Measurements from ENCODE around the gene SSTR5.
"Not testable (repeated sequence)": the region's sequence is repeated elsewhere in the genome, so short reads cannot be mapped to it uniquely, and the experiment has no call there.

SSTR5 gene

DNA sequence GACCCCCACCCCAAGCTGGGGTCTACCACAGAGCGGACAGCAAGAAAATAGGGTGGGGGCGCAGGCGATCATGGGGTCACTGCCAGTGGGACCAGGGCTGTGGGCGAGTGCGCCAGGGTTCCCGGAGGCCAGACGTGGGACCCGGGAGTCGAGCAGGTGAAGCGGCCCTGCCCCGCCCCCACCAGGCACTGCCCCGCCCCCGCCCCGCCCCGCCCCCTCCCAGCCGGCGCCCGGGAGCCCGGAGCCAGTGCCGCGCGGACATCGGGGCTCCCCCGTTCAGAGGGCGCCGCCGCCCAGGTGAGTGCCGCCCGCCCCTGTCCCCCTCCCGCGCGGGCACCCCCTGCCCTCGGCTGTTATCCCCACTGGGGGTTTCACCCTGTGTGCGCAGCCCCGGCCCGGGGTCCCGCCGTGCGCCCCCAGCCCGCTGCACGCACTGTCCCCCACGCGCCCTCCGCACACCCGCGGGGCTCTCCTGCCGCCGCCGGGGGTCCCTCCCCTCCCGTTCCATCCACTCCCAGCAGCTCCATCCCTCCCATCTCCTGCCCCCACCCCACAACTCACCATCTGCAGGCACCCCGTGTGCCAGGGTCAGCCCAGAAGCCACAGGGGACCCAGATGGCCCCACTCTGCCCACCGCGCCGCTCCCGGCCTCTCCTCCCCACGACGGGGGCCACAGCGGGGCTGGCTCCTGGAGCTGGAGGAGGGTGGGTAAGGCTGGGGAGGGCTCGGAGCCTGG lies at the start of gene SSTR5:
Gene SSTR5, plus strand, starts transcription at position 222 of the 736 bp plus-strand sequence. CDS start 6,122 bp downstream, outside the sequence.
- DNase-seq = no peak

DNA sequence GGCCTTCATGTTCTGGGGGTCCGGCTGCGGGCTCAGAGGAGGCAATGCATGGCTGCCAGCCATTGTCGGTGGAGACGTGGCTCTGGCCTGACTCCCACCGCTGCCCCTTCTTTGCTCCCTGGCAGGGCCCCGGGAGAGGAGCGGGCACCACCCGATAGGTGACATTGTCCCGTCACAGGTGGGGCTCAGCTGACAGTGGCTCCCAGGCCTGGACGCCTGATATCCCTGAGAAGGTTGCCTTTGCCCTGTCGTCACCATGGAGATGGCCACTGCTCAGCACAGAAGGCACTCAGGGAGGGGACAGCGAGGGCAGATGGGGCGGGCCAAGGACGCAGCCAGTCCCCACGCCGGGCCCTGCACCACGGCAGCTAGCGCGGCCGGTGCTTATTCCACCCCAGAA lies 48.4 kb upstream of the SSTR5 start:
- DNase-seq = no peak

DNA sequence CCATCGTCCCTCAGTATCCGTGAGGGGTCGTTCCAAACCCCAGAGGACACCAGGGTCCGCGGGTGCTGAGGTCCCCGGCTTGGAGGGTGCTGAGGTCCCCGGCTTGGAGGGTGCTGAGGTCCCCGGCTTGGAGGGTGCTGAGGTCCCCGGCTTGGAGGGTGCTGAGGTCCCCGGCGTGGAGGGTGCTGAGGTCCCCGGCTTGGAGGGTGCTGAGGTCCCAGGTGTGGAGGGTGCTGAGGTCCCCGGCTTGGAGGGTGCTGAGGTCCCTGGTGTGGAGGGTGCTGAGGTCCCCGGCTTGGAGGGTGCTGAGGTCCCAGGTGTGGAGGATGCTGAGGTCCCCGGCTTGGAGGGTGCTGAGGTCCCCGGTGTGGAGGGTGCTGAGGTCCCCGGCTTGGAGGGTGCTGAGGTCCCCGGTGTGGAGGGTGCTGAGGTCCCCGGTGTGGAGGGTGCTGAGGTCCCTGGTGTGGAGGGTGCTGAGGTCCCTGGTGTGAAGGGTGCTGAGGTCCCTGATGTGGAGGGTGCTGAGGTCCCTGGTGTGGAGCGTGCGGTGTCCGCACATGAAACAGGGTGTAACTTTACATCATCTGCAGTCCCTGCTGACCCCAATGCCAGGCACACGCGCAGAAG lies 47.3 kb upstream of the SSTR5 start:
- not testable (repeated sequence) for DNase-seq

DNA sequence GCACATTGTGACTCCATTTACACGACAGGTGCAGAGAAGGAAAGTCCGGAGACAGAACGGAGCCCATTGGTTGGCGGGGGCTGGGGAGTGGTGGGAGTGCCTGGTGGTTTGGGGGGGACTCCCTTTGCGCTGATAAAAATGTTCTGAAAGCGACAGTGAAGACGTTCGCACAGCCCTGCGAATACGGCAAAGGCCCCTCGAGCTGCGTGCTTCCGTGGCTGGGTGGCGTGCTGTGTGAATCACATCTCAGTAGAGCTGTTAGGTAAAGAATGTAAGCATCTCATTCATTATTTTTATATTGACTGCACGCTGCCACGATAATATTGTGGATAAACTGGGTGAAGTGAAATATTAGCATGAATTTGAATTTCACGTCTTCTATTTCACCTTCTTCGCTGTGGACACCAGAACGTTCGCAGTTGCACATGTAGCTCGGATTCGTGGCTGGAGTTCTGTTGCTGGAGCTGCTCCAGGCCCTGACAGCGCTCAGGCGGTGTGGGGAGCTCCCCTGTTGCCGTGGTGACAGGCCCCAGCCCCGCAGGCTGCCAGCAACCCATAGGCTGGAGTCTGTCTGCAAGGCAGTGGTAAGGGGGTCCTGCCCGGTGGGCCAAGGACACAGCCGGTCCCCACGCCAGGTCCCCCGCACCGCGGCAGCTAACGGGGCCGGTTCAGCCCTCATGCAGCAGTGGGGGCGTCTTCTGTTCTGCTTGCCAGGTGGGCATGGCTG lies 46.3 kb upstream of the SSTR5 start:
- no peak for DNase-seq

DNA sequence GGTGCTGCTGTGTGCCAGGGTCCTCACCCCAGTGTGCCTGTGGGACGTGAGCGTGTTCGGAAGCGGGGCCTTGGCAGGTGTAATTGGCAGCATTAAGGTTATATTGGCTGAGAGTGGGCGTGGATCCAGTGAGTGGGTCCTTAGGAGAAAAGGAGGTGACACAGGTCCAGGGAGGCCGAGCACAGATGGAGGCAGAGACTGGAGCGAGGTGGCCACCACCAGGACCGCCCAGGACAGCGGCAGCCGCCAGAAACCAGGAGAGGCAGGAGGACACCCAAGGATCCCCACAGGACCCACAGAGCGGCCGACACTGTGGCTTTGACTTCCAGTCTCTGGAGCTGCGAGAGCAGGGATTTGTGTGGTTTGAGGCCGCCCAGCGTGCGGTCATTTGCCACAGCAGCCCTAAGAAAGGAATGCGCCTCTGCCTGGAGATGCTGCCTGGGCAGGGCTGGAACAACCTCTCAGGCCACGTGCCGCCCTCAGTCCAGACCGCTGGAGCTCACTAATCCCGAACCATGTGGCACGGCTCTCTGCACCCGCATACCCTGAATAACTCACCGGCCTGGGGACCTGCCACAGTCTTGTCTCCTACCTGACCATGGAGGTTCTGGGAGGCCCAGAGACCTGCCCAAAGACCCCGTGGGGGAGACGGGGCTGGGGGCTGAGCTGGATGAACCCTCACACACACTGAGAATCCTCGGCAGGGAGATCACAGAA lies 45.6 kb upstream of the SSTR5 start:
- no peak for DNase-seq

DNA sequence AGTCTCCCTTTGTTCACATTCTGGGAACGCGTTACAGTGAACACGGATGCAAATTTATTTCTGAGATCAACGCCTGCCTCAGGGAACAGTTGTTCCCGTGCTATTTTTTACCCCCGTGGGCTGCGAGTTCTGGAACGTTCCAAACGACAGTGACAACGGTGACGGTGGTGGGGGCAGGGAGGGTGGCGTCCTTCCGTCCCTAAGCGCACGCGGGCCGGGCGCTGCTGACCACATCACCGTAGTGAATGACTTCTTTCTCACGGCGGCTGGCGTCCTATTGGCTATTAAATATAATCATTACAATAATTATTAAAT lies 45.1 kb upstream of the SSTR5 start:
- no peak for DNase-seq

DNA sequence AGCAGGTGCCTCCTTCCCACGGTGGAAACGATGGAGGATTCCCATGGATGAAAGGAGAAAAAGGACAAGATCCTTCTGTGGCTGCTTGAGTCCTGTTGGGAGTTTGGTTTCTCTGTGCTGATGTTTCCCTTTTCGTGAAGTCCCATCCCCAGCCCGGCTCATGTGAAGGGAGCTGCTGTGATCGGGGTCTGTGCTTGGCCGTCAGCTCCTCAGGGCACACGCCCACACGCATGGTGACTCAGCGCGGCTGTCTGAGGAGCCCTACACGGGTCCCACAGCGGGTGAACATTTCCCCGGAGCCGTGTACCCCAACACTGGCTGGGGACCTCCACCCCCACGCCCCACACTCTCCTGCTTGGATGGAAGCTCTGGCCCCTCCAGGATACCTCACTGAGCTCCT lies 44.5 kb upstream of the SSTR5 start:
- DNase-seq = no peak

DNA sequence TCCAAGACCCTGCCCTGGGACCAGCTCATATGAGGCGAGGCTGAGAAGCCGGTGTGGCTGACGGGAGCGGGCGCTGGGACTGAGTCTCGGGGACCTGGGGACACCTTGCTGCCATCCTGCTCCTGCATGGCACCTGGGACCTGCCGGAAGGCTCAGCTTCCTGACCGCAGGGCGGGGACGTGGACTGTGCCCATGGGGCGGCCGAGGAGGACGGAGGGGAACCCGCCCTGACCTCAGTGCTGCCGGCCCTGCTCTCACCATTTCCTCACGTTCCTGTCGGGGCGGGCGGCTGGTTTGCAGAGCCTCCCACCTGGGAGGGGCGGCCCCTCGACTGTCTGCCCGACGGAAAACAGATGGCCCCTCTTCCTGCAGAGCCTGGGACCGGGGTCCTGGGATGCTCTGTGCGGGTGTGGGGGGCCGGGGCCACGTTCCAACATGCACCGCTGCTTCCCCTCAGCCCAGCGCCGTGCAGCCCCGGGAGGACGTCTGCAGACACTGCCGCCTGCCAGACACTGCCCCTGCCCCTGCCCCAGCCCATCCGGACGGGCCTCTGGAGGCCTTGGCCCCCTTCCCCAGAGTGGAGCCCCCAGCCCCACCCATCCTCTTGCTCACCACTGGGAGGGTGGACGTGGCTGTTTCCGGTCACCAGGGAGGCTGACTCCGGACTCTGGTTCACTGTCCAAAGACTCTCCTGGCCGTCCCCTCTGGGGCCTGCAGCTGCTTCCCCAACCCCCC lies 43.9 kb upstream of the SSTR5 start:
- no peak for DNase-seq

DNA sequence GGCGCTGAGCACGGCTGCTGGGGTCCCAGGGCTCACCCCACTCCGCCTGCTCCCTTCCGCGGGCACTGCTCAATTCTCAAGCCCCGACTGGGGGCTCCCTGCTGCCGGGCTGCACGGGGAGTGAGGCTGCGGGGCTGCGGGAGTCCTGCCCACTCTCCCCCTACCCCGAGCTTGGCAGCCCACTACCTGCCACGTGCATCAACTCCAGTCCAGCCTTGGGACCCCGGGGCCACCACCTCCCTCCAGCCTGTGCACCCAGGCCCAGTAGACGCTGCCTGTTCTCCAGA lies 43.3 kb upstream of the SSTR5 start:
- DNase-seq = no peak

DNA sequence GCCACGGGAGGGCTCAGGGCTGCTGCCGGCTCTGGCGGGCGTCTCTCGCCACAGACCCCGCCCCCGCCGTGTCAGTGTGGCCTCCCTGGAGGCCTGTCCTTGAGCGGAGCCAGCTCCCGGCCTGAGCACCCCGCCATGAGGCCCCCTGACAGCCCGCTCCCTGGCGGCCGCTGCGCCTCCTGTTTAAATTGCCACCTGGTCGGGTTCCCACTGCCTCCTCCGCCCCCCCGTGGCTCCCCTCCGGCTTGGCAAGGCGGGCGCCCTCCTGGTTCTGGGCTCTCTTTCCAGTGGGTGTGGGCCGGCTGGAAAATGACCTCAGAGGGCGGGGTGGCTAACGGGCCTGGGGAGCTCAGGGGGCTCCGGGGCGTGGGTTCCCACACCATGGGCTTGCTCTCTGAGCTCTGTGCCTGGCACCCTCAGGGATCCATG lies 42.1 kb upstream of the SSTR5 start:
- no peak for DNase-seq

DNA sequence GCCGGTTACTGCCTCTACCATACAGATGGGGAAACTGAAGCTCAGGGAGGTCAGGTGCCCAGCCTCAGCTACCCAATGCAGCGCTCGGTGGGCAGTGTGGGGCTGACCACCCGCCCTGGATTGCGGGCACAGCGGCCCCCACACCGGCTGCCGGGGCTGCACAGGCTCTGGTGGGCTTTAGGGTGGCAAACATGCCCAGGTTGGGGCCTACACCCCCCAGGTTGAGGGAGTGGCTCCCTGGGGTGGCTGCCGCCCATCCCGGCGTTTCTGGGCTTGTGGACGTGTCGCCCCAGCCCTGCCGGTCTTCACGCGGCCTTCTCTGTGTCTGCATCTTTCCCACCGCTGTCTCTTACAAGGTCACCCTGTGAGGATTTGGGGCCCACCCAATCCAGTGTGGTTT lies 40.9 kb upstream of the SSTR5 start:
- DNase-seq = no peak

DNA sequence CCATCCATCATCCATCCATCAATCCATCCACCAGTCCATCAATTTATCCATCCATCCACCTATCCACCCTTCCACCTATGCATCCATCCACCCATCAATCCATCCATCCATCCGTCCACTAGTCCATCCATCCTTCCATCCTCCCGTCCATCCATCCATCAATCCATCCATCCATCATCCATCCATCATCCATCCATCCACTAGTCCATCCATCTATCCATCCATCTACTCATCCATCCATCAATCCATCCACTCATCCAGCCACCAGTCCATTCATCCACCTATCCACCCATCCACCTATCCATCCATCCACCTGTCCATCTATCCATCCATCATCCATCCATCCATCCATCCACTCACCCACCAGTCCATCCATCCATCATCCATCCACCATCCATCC lies 39.9 kb upstream of the SSTR5 start:
- DNase-seq = no peak

DNA sequence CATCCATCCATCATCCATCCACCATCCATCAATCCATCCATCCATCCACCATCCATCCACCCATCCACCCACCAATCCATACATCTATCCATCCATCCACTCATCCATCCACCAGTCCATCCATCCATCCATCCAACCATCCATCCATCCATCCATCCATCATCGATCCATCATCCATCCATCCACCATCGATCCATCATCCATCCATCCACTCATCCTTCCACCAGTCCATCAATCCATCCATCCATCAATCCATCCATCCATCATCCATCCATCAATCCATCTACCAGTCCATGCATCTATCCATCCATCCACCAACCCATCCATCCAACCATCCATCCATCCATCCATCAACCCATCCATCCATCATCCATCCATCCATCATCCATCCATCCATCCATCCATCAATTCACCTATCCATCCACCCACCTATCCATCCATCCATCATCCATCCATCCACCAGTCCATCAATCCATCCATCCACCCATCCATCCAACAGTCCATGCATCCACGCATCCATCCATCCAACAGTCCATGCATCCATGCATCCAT lies 39.3 kb upstream of the SSTR5 start:
- DNase-seq = no peak

DNA sequence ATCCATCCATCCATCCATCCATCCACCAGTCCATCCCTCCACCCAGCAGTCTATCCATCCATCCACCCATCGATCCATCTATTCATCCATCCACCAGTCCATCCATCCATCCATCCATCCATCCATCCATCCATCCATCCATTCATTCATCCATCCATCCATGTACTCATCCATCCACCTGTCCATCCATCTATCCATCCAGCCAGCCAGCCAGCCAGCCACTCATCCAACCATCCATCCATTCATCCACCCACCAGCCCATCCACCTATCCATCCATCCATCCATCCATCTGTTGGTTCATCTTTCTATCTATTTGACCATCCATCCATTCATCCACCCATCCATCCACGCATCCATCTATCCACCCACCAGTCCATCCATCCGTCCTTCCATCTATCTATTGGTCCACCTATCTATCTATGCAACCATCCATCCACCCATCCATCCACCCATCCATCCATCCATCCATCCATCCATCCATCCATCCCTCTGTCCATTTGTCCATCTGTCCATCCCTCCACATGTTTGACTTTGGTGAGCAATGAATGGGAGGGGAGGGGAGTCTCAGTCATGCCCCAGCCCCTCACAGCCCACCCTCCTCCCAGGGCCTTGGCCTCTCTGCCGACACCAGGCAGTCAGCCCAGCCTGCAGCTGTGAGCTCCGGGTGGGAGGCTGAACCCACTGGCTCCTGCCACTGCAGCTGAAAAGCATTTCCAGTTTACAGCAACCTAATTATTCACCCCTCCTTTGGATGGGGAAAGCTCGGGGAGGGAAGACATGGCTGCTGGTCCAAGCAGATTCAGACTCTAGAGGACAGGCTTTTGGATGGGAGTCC lies 38.1 kb upstream of the SSTR5 start:
- no peak for DNase-seq

DNA sequence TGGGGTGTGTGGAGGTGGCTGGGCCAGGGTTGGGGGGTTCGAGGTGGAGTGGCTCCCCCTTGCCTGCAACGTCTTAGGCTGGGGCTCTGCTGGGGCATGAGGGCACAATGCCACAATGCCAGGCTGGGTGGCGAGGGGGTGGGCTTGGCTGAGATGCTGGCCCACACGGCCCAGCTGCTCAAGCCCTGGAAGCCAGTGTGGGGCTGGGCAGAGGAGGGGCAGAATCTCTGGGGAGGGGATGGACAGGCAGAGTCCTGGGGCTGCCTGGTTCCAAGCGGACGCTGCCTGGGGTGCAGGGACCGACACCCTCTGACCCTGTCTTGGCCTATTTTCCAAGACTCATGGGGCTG lies 37.5 kb upstream of the SSTR5 start:
- DNase-seq = no peak

DNA sequence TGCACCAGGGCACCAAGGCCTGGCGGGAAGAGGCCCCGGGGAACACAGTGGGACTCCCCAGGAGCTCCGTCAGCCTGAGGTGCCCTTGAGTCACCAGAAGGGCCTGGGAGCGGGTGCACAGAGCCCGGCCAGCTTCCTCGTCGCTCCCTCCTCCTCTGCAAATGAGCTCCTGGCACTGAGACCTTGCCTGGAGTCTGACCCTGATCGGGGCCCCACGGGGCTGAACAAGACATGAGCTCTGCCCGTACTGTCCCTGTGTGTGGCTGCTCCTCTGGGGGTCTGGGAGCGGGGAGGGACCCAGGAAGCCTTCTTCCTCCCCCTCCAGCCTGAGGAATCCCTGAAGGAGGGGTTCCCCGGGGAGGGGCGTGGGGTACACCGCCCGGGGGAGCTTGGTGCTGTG lies 36.4 kb upstream of the SSTR5 start:
- DNase-seq = no peak

DNA sequence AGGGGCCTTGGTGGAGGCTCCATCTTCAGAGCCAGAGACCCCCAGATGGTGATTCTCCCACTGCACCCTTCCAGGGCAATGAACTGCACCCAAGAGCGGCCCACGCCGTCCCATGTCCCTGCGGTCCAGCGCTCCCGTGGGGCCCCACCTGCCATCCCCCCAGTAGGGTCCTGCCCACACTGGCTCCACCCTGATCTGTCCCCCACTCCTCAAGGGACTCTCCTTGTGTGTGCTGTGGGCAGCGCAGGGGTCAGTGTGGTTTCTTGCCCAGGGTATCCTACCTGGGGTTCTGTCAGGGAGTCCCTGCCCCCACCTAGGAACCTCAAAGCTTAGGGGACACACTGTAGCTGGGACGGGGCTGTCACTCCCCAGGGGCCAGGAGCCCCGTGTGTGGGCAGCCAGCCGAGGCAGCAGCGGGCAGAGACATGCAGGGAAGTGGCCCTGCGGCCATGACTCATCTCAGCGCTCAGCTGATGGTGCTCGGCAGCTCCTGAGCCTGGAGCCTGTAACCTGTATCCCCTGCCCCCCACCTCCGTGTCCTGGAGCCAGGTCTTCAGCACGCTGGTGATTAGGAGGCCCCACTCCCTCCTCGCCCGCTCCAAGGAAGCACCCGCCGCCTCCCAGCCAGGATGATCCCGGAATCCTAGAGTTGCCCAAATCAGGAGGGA lies 35.7 kb upstream of the SSTR5 start:
- no peak for DNase-seq

DNA sequence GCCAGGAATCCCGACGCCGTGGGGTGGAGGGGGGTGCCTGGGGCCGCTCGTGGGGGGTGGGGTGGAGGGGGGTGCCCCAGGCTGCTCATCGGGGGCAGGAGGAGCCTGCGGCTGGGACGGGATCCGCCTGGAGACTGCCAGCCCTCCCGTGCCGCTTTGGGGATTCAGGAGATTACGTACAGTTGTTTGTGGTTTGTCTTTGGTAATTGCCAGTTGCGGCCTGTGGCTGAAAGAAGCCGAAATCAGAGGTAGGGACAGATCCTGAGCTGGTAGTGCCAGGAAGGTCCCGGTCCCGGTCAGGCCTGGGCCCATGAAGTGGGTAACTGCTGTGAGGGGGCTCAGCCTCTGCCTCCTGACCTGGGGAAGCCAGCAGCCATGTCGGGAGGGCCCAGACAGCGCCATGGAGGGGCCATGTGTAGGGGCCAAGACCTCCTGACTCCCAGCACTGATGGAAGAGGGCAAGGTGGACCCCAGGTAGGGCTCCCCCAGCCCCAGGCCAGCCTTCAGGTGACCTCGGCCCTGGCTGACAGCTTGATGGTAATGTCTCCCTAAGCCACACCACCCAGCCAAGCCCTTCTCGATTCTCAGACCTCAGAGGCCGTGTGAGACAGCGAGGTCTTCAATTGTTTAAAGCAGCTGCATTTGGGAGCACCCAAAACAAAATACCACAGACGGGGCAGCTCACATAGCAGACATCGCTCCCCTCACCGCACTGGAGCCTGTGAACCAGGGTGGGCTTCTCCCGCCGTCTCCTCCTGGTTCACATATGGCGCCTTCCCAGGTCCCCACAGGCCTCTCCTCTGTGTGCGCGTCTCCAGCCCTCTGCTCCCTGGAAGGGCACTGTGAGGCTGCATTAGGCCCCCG lies 34.9 kb upstream of the SSTR5 start:
- no peak for DNase-seq

DNA sequence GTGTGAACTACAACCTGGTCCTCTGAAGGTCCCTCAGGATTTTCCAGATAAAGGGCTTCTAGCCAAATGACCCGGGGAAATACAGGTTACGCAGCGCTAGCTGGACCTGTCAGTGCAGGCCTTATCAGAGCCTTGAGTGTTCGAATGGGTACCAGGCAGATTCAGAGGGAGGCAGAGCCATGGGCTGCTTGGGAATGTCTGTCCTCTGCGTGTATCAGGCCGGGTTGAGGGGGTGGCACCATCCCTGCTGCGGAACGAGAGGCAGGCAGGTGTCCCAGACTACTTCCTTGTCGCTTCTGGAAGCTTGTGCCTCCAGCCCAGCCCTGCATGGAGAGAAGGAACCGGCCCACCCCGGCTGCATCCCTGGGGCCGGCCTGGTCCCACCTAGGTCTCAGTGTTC lies 33.6 kb upstream of the SSTR5 start:
- no peak for DNase-seq

DNA sequence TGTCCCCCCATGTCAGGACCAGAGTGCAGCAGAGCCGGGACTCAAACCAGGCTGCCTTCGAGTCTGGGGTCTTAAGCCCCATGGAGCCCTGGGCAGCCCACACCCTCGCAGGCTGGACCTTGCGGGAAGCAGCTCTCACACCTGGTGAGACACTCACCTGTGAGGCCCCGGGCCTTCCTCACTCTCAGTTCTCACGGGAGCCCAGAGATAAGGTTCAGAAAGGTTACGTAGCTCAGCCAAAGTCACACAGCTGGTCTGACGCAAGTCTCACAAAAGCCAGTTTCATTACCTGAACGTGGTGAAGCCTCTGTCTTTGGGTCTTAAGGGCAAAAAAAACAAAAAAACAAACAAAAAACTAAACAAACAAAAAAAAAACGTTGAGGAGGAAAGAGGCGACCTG lies 32.8 kb upstream of the SSTR5 start:
- DNase-seq = no peak
